HepG2 (cell line): ENCODE results near the gene PELO. TPM values are rescaled to one million over a fixed set of nuclear protein-coding genes. Genes with fewer than 3 reads are reported as not detected.

Experiments
- AGO2 ChIP-seq: fragments of 200-400 bp; formaldehyde crosslinking; optimal IDR thresholded peaks from 2 replicates; pipeline ENCODE3; 2017; ENCODE audit warnings: mild to moderate bottlenecking, low read depth, low read length, moderate library complexity
- FOXA1 ChIP-seq, 2 experiments: fragments of 450-650 bp in 1 of 2; sonication (generic) in 1 of 2; formaldehyde crosslinking in 1 of 2; IDR thresholded peaks; 2 replicates each; pipeline versions ENCODE4 v1.4.0 to v1.6.1; 2016 to 2020; ENCODE audit warnings: missing genetic modification reagents in 1 of 2
- FOXA3 ChIP-seq: IDR thresholded peaks from 2 replicates; pipeline ENCODE4 v1.6.1; 2016; ENCODE audit warnings: missing genetic modification reagents, missing compliant biosample characterization
- HES4 ChIP-seq: sonication (generic); formaldehyde crosslinking; IDR thresholded peaks from 2 replicates; pipeline ENCODE4 v1.9.0; 2021; ENCODE audit warnings: mild to moderate bottlenecking, missing genetic modification reagents, borderline replicate concordance
- HMG20B ChIP-seq: conservative IDR thresholded peaks from 2 replicates; pipeline ENCODE4 v1.6.1; 2016; ENCODE audit warnings: missing genetic modification reagents, missing compliant biosample characterization
- ISL2 ChIP-seq: sonication (generic); formaldehyde crosslinking; IDR thresholded peaks from 2 replicates; pipeline ENCODE4 v1.5.0; 2020; ENCODE audit warnings: missing genetic modification reagents
- RORA ChIP-seq: sonication (generic); formaldehyde crosslinking; IDR thresholded peaks from 2 replicates; pipeline ENCODE4 v1.5.0; 2020; ENCODE audit warnings: mild to moderate bottlenecking, missing genetic modification reagents, moderate library complexity
- RXRB ChIP-seq: IDR thresholded peaks from 2 replicates; pipeline ENCODE4 v1.6.1; 2016; ENCODE audit warnings: borderline replicate concordance, missing genetic modification reagents, missing compliant biosample characterization
- SOX6 ChIP-seq, 2 experiments: fragments of 450-650 bp in 1 of 2; sonication (generic) in 1 of 2; formaldehyde crosslinking in 1 of 2; IDR thresholded peaks; 2 replicates each; pipeline versions ENCODE4 v1.4.0 to v1.6.1; 2017 to 2020; ENCODE audit warnings: antibody characterized with exemption in 1 of 2, mild to moderate bottlenecking in 1 of 2, missing genetic modification reagents in 1 of 2
- SP5 ChIP-seq: IDR thresholded peaks from 2 replicates; pipeline ENCODE4 v1.6.1; 2016; ENCODE audit warnings: low read depth, borderline replicate concordance
- ZNF709 ChIP-seq: sonication (generic); formaldehyde crosslinking; IDR thresholded peaks from 2 replicates; pipeline ENCODE4 v1.5.0; 2020; ENCODE audit warnings: mild to moderate bottlenecking, missing genetic modification reagents
- ZNF788 ChIP-seq: sonication (generic); formaldehyde crosslinking; IDR thresholded peaks from 2 replicates; pipeline ENCODE4 v1.5.0; 2020; ENCODE audit warnings: mild to moderate bottlenecking, missing genetic modification reagents, borderline replicate concordance
- polyA plus RNA-seq, 8 experiments: library from polyadenylated mRNA; depleted of rRNA in 3 of 8; stranded (reverse) in 7 of 8; unstranded in 1 of 8; fragments of >200 nt; fragmentation: Illumina TruSeq in 4 of 8; extraction: Trizol in 4 of 8; gene quantifications; 2 replicates each; pipeline versions ENCODE4 v1.2.1 to v1.2.3, GENCODE V29; 2011 to 2016; ENCODE audit warnings: low read depth in 4 of 8, missing spikeins in 1 of 8, mixed read lengths in 1 of 8; ENCODE audit not compliant: insufficient read depth in 1 of 8
- total RNA-seq, 5 experiments: library from RNA; depleted of rRNA; stranded (reverse); fragments of >200 nt; fragmentation: Illumina TruSeq; extraction: Trizol; gene quantifications; 2 replicates each; pipeline ENCODE4 v1.2.3, GENCODE V29; 2016; ENCODE audit warnings: low read depth in 1 of 5
- TF ChIP-seq, protein P1 (sequence below): sonication (generic); formaldehyde crosslinking; IDR thresholded peaks from 2 replicates; pipeline ENCODE4 v1.4.0; 2020; ENCODE audit warnings: mild to moderate bottlenecking, missing genetic modification reagents
- TF ChIP-seq, protein P2 (sequence below): sonication (generic); formaldehyde crosslinking; IDR thresholded peaks from 2 replicates; pipeline ENCODE4 v1.4.0; 2020; ENCODE audit warnings: mild to moderate bottlenecking, missing genetic modification reagents
- TF ChIP-seq, protein P3 (sequence below): sonication (generic); formaldehyde crosslinking; IDR thresholded peaks from 2 replicates; pipeline ENCODE4 v1.5.0; 2020; ENCODE audit warnings: missing genetic modification reagents, mild to moderate bottlenecking, borderline replicate concordance
- TF ChIP-seq, protein P4 (sequence below): sonication (generic); formaldehyde crosslinking; conservative IDR thresholded peaks from 2 replicates; pipeline ENCODE4 v1.4.0; 2020; ENCODE audit warnings: missing genetic modification reagents
- TF ChIP-seq, protein P5 (sequence below): fragments of 450-650 bp; IDR thresholded peaks from 2 replicates; pipeline ENCODE4 v1.6.1; 2017
- TF ChIP-seq, protein P6 (sequence below): IDR thresholded peaks from 2 replicates; pipeline ENCODE4 v1.6.1; 2016; ENCODE audit warnings: mild to moderate bottlenecking

PELO gene
- total and polyA plus RNA-seq, 2 of the 13 experiments (the other 11 are each of a cell fraction or from before 2014, with no cell fraction given), result 19.0 to 23.9 TPM

DNA sequence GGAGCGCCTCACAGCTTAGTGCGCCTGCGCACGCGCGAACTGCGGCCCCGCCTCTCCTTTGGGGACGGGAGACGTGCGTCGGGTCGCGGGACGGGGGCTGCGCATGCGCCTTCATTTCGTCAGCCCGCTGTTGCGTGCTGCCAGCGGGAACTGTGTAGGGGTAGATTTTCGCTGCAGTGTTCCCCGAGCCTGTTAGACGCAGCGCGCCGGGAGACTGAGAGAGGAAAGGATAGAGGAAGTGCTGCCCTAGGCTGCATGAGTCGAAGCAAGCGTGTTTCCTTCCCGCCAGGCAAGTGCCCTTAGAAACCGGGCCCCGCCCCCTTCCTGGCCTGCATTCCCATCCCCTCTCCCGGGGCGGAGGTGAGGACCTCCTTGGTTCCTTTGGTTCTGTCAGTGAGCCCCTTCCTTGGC, 12.3 kb downstream of the PELO start (continued):
- TF ChIP-seq ISL2, result no peak
- TF ChIP-seq ZNF709 (CRISPR knock-in tag), result 0 out of 2 replicates have a peak, but pooled peaks have one; percentile 7
- TF ChIP-seq, protein P1, sequence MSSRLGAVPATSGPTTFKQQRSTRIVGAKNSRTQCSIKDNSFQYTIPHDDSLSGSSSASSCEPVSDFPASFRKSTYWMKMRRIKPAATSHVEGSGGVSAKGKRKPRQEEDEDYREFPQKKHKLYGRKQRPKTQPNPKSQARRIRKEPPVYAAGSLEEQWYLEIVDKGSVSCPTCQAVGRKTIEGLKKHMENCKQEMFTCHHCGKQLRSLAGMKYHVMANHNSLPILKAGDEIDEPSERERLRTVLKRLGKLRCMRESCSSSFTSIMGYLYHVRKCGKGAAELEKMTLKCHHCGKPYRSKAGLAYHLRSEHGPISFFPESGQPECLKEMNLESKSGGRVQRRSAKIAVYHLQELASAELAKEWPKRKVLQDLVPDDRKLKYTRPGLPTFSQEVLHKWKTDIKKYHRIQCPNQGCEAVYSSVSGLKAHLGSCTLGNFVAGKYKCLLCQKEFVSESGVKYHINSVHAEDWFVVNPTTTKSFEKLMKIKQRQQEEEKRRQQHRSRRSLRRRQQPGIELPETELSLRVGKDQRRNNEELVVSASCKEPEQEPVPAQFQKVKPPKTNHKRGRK (CRISPR knock-in tag), result no peak
- TF ChIP-seq, protein P2, sequence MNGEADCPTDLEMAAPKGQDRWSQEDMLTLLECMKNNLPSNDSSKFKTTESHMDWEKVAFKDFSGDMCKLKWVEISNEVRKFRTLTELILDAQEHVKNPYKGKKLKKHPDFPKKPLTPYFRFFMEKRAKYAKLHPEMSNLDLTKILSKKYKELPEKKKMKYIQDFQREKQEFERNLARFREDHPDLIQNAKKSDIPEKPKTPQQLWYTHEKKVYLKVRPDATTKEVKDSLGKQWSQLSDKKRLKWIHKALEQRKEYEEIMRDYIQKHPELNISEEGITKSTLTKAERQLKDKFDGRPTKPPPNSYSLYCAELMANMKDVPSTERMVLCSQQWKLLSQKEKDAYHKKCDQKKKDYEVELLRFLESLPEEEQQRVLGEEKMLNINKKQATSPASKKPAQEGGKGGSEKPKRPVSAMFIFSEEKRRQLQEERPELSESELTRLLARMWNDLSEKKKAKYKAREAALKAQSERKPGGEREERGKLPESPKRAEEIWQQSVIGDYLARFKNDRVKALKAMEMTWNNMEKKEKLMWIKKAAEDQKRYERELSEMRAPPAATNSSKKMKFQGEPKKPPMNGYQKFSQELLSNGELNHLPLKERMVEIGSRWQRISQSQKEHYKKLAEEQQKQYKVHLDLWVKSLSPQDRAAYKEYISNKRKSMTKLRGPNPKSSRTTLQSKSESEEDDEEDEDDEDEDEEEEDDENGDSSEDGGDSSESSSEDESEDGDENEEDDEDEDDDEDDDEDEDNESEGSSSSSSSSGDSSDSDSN (CRISPR knock-in tag), result no peak; the same call in 1 of the 2 replicates
- TF ChIP-seq, protein P3, sequence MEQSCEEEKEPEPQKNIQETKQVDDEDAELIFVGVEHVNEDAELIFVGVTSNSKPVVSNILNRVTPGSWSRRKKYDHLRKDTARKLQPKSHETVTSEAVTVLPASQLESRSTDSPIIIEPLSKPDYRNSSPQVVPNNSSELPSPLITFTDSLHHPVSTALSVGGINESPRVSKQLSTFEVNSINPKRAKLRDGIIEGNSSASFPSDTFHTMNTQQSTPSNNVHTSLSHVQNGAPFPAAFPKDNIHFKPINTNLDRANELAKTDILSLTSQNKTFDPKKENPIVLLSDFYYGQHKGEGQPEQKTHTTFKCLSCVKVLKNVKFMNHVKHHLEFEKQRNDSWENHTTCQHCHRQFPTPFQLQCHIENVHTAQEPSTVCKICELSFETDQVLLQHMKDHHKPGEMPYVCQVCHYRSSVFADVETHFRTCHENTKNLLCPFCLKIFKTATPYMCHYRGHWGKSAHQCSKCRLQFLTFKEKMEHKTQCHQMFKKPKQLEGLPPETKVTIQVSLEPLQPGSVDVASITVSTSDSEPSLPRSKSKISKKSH, result no peak; the same call in 1 of the 2 replicates
- TF ChIP-seq, protein P4, sequence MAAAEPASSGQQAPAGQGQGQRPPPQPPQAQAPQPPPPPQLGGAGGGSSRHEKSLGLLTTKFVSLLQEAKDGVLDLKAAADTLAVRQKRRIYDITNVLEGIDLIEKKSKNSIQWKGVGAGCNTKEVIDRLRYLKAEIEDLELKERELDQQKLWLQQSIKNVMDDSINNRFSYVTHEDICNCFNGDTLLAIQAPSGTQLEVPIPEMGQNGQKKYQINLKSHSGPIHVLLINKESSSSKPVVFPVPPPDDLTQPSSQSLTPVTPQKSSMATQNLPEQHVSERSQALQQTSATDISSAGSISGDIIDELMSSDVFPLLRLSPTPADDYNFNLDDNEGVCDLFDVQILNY, result peak; percentile 53; the same call in 1 of the 2 replicates
- no peak for TF ChIP-seq SOX6 (IDR thresholded peaks at IDR 0.05)
- no peak; the same call in 1 of the 2 replicates for TF ChIP-seq SOX6 (CRISPR knock-in tag; IDR thresholded peaks at IDR 0.05)
- no peak for TF ChIP-seq RORA (CRISPR knock-in tag)
- TF ChIP-seq HES4 (CRISPR knock-in tag), result no peak
- TF ChIP-seq, protein P5, sequence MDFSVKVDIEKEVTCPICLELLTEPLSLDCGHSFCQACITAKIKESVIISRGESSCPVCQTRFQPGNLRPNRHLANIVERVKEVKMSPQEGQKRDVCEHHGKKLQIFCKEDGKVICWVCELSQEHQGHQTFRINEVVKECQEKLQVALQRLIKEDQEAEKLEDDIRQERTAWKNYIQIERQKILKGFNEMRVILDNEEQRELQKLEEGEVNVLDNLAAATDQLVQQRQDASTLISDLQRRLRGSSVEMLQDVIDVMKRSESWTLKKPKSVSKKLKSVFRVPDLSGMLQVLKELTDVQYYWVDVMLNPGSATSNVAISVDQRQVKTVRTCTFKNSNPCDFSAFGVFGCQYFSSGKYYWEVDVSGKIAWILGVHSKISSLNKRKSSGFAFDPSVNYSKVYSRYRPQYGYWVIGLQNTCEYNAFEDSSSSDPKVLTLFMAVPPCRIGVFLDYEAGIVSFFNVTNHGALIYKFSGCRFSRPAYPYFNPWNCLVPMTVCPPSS, result no peak
- peak; percentile 71; the same call in 1 of the 2 replicates for TF ChIP-seq ZNF788
- TF ChIP-seq, protein P6, sequence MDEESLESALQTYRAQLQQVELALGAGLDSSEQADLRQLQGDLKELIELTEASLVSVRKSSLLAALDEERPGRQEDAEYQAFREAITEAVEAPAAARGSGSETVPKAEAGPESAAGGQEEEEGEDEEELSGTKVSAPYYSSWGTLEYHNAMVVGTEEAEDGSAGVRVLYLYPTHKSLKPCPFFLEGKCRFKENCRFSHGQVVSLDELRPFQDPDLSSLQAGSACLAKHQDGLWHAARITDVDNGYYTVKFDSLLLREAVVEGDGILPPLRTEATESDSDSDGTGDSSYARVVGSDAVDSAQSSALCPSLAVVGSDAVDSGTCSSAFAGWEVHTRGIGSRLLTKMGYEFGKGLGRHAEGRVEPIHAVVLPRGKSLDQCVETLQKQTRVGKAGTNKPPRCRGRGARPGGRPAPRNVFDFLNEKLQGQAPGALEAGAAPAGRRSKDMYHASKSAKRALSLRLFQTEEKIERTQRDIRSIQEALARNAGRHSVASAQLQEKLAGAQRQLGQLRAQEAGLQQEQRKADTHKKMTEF, result peak; percentile 46; the same call in 1 of the 2 replicates
- TF ChIP-seq FOXA1 (IDR thresholded peaks at IDR 0.05), result no peak
- peak; percentile 13; the same call in 1 of the 2 replicates for TF ChIP-seq FOXA1 (CRISPR knock-in tag; IDR thresholded peaks at IDR 0.05)
- TF ChIP-seq AGO2, result peak; percentile 90
- no peak; the same call in 1 of the 2 replicates for TF ChIP-seq SP5 (CRISPR knock-in tag)
- peak; percentile 18; the same call in 1 of the 2 replicates for TF ChIP-seq RXRB (CRISPR knock-in tag)
- no peak for TF ChIP-seq HMG20B (CRISPR knock-in tag)
- TF ChIP-seq FOXA3, result no peak
